CD8-positive, alpha-beta memory T cell (primary cell): Measurements from ENCODE around the gene GRM1. TPM values are rescaled to one million over a fixed set of nuclear protein-coding genes. Genes with fewer than 3 reads are reported as not detected.

Experiments used
- CTCF ChIA-PET: fragments of 350-600 bp; sonication (Branson Sonifier 250); formaldehyde crosslinking; loops from one replicate; lab custom pipeline; 2021; ENCODE audit warnings: antibody characterized with exemption; lab: Charles Lee
- POLR2A ChIA-PET: fragments of 350-600 bp; sonication (Branson Sonifier 250); formaldehyde crosslinking; loops from one replicate; lab custom pipeline; 2021; ENCODE audit warnings: antibody characterized with exemption; lab: Charles Lee
- DNase-seq, 5 donors: peaks; one replicate each; pipeline versions ENCODE4 v3.0.0 to v3.0.0-alpha.2; 2020 to 2022; ENCODE audit warnings: mixed read lengths in 1 of 5
- H3K27ac ChIP-seq: one replicate; pipeline ENCODE4 v1.7.0; 2013; ENCODE audit warnings: low read depth, mild to moderate bottlenecking, low read length, moderate library complexity
- H3K27me3 ChIP-seq: 2 replicates; pipeline ENCODE4 v1.7.0; 2013; ENCODE audit warnings: low read length, mild to moderate bottlenecking; ENCODE audit not compliant: insufficient read depth, poor library complexity, severe bottlenecking
- H3K36me3 ChIP-seq: 2 replicates; pipeline ENCODE4 v1.7.0; 2013; ENCODE audit warnings: mild to moderate bottlenecking, low read length, moderate library complexity; ENCODE audit not compliant: insufficient read depth
- H3K4me1 ChIP-seq: 2 replicates; pipeline ENCODE4 v1.7.0; 2013; ENCODE audit warnings: mild to moderate bottlenecking, low read length, moderate library complexity; ENCODE audit not compliant: insufficient read depth
- H3K4me3 ChIP-seq: 2 replicates; pipeline ENCODE4 v1.7.0; 2013; ENCODE audit warnings: mild to moderate bottlenecking, low read length
- H3K9me3 ChIP-seq: 2 replicates; pipeline ENCODE4 v1.7.0; 2013; ENCODE audit warnings: mild to moderate bottlenecking, low read length
- H3K27ac Mint-ChIP-seq, 8 donors: one replicate each; pipeline ENCODE4 v1.8.0; 2020 to 2021; ENCODE audit warnings: mixed read lengths in 8 of 8, mild to moderate bottlenecking in 6 of 8, inconsistent platforms in 3 of 8, moderate library complexity in 3 of 8
- H3K27me3 Mint-ChIP-seq, 2 donors: one replicate each; pipeline ENCODE4 v1.8.0; 2020 to 2021; ENCODE audit warnings: mixed read lengths in 2 of 2, mild to moderate bottlenecking in 1 of 2, moderate library complexity in 1 of 2
- H3K36me3 Mint-ChIP-seq, 3 donors: one replicate each; pipeline ENCODE4 v1.8.0; 2020 to 2021; ENCODE audit warnings: mixed read lengths in 3 of 3, inconsistent platforms in 1 of 3, mild to moderate bottlenecking in 1 of 3
- H3K4me1 Mint-ChIP-seq, 3 donors: one replicate each; pipeline ENCODE4 v1.8.0; 2020 to 2021; ENCODE audit warnings: mixed read lengths in 3 of 3, inconsistent platforms in 1 of 3, mild to moderate bottlenecking in 1 of 3
- H3K4me3 Mint-ChIP-seq, 7 donors: one replicate each; pipeline ENCODE4 v1.8.0; 2020 to 2021; ENCODE audit warnings: mixed read lengths in 7 of 7, mild to moderate bottlenecking in 6 of 7, moderate library complexity in 4 of 7, inconsistent platforms in 2 of 7
- H3K9me3 Mint-ChIP-seq, 5 donors: one replicate each; pipeline ENCODE4 v1.8.0; 2020 to 2022; ENCODE audit warnings: mixed read lengths in 5 of 5, mild to moderate bottlenecking in 3 of 5, moderate library complexity in 2 of 5, inconsistent platforms in 1 of 5
- polyA plus RNA-seq: library from polyadenylated mRNA; unstranded; fragments of 300-500 nt; fragmentation: Illumina TruSeq; gene quantifications from one replicate; pipeline ENCODE4 v1.2.3, GENCODE V29; 2021
- total RNA-seq, 2 experiments: library from RNA; stranded (reverse); gene quantifications; one replicate each; pipeline ENCODE4 v1.2.3, GENCODE V29; 2021

Gene GRM1
- total and polyA plus RNA-seq, 3 experiments from 2014 or later, result not detected

DNA sequence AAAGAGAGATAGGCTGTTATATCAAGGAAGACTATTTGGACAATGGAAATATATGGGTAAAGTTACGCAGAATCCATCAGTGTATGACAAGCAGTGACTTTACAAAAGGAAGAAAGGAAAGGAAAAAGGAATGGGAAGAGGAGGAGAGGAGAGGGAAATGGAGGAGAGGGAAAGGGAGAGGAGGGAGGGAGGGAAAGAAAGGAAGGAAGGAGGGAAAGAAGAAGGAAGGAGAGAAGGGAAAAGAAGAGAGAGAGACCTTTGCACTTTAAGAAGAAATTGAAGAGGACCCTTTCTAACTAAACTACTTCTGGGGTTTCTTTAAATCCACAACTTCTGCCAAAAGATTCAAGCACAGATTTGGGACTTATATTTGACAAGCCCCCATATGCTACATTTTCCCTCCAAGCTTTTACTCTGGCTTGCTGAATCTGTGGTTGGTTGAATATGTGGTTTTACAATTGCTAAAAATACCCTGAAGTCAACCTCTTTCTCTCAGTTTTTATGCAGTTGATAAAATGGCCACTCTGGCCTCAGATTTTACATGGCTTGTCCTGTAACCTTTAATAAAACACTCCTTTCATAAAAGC, 394.0 kb downstream of the GRM1 start:
- Histone ChIP-seq H3K4me1 (no peaks in the 10 kb centered on the region), H3K27ac (no peak overlapping the region), H3K36me3 (no peaks in the 10 kb centered on the region), H3K4me3 (no peak overlapping the region), H3K27me3 (no peaks in the 10 kb centered on the region), H3K9me3 (no peaks in the 10 kb centered on the region)
- Mint-ChIP-seq H3K4me3 (no peak overlapping the region), H3K27ac (no peak overlapping the region), H3K9me3 (peaks cover 0 to 7% (median 0%) of the 10 kb centered on the region in 5 donors), H3K27me3 (peaks cover 0 to 3% of the 10 kb centered on the region in 2 donors), H3K36me3 (no peaks in the 10 kb centered on the region), H3K4me1 (no peaks in the 10 kb centered on the region)
- CTCF ChIA-PET, result no interaction called here
- no peak for DNase-seq
- POLR2A ChIA-PET, result no interaction called here

- H3K27ac Mint-ChIP-seq, result no peak overlapping the region
- H3K4me3 Mint-ChIP-seq, result no peak overlapping the region
- ChIA-PET POLR2A (no interaction called here), CTCF (no interaction called here)
- H3K36me3 Mint-ChIP-seq, result no peaks in the 10 kb centered on the region
- H3K4me1 ChIP-seq, result no peaks in the 10 kb centered on the region
- H3K27me3 Mint-ChIP-seq, result peaks cover 0 to 3% of the 10 kb centered on the region in 2 donors
- H3K4me3 ChIP-seq, result no peak overlapping the region
- no peaks in the 10 kb centered on the region for H3K36me3 ChIP-seq
- H3K27me3 ChIP-seq, result no peaks in the 10 kb centered on the region
- no peaks in the 10 kb centered on the region for H3K9me3 ChIP-seq
- no peak overlapping the region for H3K27ac ChIP-seq
- H3K9me3 Mint-ChIP-seq, result peaks cover 0 to 7% (median 0%) of the 10 kb centered on the region in 5 donors
- DNase-seq, result no peak
- H3K4me1 Mint-ChIP-seq, result no peaks in the 10 kb centered on the region
Measured at GRCh38 chr6:146423452-146423851, 394.6 kb downstream of the GRM1 start.

GRCh38 chr6:146426516-146426915, 397.7 kb downstream of the GRM1 start:
- no peak overlapping the region for H3K27ac Mint-ChIP-seq
- CTCF ChIA-PET, result no interaction called here
- Histone ChIP-seq H3K36me3 (no peaks in the 10 kb centered on the region), H3K27ac (no peak overlapping the region), H3K4me1 (no peaks in the 10 kb centered on the region), H3K4me3 (no peak overlapping the region), H3K27me3 (no peaks in the 10 kb centered on the region), H3K9me3 (no peaks in the 10 kb centered on the region)
- peaks cover 0 to 2% (median 0%) of the 10 kb centered on the region in 5 donors for H3K9me3 Mint-ChIP-seq
- no peak for DNase-seq
- POLR2A ChIA-PET, result no interaction called here
- H3K4me3 Mint-ChIP-seq, result no peak overlapping the region
- peaks cover 0 to 5% of the 10 kb centered on the region in 2 donors for H3K27me3 Mint-ChIP-seq
- H3K4me1 Mint-ChIP-seq, result no peaks in the 10 kb centered on the region
- no peaks in the 10 kb centered on the region for H3K36me3 Mint-ChIP-seq

DNA sequence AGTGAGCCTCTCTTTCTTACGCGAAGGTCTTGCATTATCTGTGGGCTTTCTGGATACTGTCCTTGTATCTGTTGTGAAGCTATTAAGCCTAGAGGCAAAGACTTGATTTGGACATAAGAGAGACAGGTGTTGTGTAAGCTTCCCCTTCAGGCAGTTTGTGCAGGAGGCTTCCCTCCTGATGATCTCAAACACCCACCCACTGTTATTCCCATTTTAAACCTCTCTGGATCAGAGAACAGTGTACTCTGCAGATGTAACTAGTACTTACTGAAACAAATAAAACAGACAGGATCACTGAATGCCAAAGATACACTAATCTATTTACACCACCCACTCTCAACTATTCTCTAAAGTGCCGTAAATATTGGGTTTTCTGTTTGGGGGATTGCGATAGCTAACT, 401.0 kb downstream of the GRM1 start:
- peaks cover 3 to 6% of the 10 kb centered on the region in 2 donors for H3K27me3 Mint-ChIP-seq
- POLR2A ChIA-PET, result no interaction called here
- Histone ChIP-seq H3K36me3 (no peaks in the 10 kb centered on the region), H3K4me1 (no peaks in the 10 kb centered on the region), H3K9me3 (no peaks in the 10 kb centered on the region), H3K4me3 (no peak overlapping the region), H3K27ac (no peak overlapping the region), H3K27me3 (no peaks in the 10 kb centered on the region)
- H3K4me1 Mint-ChIP-seq, result no peaks in the 10 kb centered on the region
- DNase-seq, result no peak
- H3K36me3 Mint-ChIP-seq, result no peaks in the 10 kb centered on the region
- CTCF ChIA-PET, result no interaction called here
- H3K9me3 Mint-ChIP-seq, result peaks cover 0 to 5% (median 0%) of the 10 kb centered on the region in 5 donors
- no peak overlapping the region for H3K27ac Mint-ChIP-seq
- no peak overlapping the region for H3K4me3 Mint-ChIP-seq

- Mint-ChIP-seq H3K36me3 (no peaks in the 10 kb centered on the region), H3K4me3 (no peak overlapping the region), H3K9me3 (peaks cover 0 to 4% (median 3%) of the 10 kb centered on the region in 5 donors), H3K27me3 (peaks cover 10 to 14% of the 10 kb centered on the region in 2 donors), H3K4me1 (no peaks in the 10 kb centered on the region), H3K27ac (no peak overlapping the region)
- no peaks in the 10 kb centered on the region for H3K9me3 ChIP-seq
- H3K36me3 ChIP-seq, result no peaks in the 10 kb centered on the region
- H3K4me3 ChIP-seq, result no peak overlapping the region
- H3K4me1 ChIP-seq, result no peaks in the 10 kb centered on the region
- DNase-seq, result no peak
- no peak overlapping the region for H3K27ac ChIP-seq
- POLR2A ChIA-PET, result no interaction called here
- CTCF ChIA-PET, result no interaction called here
- H3K27me3 ChIP-seq, result no peaks in the 10 kb centered on the region
Measured at GRCh38 chr6:146433881-146434731, 405.2 kb downstream of the GRM1 start.

- Mint-ChIP-seq H3K4me3 (no peak overlapping the region), H3K27ac (no peak overlapping the region), H3K27me3 (peaks cover 10 to 13% of the 10 kb centered on the region in 2 donors), H3K9me3 (peaks cover 0 to 4% (median 3%) of the 10 kb centered on the region in 5 donors), H3K36me3 (no peaks in the 10 kb centered on the region), H3K4me1 (no peaks in the 10 kb centered on the region)
- H3K9me3 ChIP-seq, result no peaks in the 10 kb centered on the region
- H3K27ac ChIP-seq, result no peak overlapping the region
- H3K36me3 ChIP-seq, result no peaks in the 10 kb centered on the region
- DNase-seq, result no peak
- no peak overlapping the region for H3K4me3 ChIP-seq
- H3K27me3 ChIP-seq, result no peaks in the 10 kb centered on the region
- H3K4me1 ChIP-seq, result no peaks in the 10 kb centered on the region
- ChIA-PET CTCF (no interaction called here), POLR2A (no interaction called here)
Measured at GRCh38 chr6:146434732-146435390, 406.0 kb downstream of the GRM1 start.

GRCh38 chr6:146441907-146442306, 413.0 kb downstream of the GRM1 start:
- Histone ChIP-seq H3K27me3 (no peaks in the 10 kb centered on the region), H3K9me3 (no peaks in the 10 kb centered on the region), H3K27ac (no peak overlapping the region), H3K36me3 (no peaks in the 10 kb centered on the region), H3K4me1 (no peaks in the 10 kb centered on the region), H3K4me3 (no peak overlapping the region)
- no peak overlapping the region for H3K27ac Mint-ChIP-seq
- no peaks in the 10 kb centered on the region for H3K36me3 Mint-ChIP-seq
- H3K4me1 Mint-ChIP-seq, result no peaks in the 10 kb centered on the region
- CTCF ChIA-PET, result no interaction called here
- no peaks in the 10 kb centered on the region for H3K27me3 Mint-ChIP-seq
- POLR2A ChIA-PET, result no interaction called here
- H3K9me3 Mint-ChIP-seq, result peaks cover 0 to 3% (median 0%) of the 10 kb centered on the region in 5 donors
- no peak for DNase-seq
- no peak overlapping the region for H3K4me3 Mint-ChIP-seq

DNA sequence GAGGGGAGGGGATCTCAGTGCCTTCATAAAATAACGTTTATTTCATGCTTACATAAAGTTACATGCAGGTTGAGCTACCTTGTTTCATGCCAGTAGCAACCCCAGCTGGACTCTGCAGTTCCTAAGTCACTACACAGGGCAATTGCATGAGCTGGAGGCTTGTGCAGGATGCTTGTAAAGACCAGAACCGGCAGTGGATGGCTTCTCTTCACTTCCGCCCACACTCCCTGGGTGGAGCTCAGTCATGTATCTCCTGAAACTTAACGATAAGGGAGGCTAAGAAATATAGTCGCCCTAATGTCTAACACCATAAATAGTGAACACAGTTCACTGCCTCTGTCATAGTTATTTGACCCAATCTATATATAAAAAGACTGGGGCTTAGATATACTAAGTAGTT, 415.3 kb downstream of the GRM1 start:
- no peaks in the 10 kb centered on the region for H3K27me3 Mint-ChIP-seq
- POLR2A ChIA-PET, result no interaction called here
- H3K27ac ChIP-seq, result no peak overlapping the region

More for the DNA sequence above, 415.3 kb downstream of the GRM1 start:
- CTCF ChIA-PET, result no interaction called here
- no peak overlapping the region for H3K27ac Mint-ChIP-seq
- Histone ChIP-seq H3K9me3 (no peaks in the 10 kb centered on the region), H3K4me3 (no peak overlapping the region), H3K36me3 (no peaks in the 10 kb centered on the region), H3K4me1 (no peaks in the 10 kb centered on the region), H3K27me3 (no peaks in the 10 kb centered on the region)
- H3K4me1 Mint-ChIP-seq, result no peaks in the 10 kb centered on the region
- no peak for DNase-seq
- H3K36me3 Mint-ChIP-seq, result no peaks in the 10 kb centered on the region
- no peak overlapping the region for H3K4me3 Mint-ChIP-seq
- peaks cover 0 to 5% (median 4%) of the 10 kb centered on the region in 5 donors for H3K9me3 Mint-ChIP-seq
